ENCODE results near the gene SMIM1.

Gene SMIM1

DNA sequence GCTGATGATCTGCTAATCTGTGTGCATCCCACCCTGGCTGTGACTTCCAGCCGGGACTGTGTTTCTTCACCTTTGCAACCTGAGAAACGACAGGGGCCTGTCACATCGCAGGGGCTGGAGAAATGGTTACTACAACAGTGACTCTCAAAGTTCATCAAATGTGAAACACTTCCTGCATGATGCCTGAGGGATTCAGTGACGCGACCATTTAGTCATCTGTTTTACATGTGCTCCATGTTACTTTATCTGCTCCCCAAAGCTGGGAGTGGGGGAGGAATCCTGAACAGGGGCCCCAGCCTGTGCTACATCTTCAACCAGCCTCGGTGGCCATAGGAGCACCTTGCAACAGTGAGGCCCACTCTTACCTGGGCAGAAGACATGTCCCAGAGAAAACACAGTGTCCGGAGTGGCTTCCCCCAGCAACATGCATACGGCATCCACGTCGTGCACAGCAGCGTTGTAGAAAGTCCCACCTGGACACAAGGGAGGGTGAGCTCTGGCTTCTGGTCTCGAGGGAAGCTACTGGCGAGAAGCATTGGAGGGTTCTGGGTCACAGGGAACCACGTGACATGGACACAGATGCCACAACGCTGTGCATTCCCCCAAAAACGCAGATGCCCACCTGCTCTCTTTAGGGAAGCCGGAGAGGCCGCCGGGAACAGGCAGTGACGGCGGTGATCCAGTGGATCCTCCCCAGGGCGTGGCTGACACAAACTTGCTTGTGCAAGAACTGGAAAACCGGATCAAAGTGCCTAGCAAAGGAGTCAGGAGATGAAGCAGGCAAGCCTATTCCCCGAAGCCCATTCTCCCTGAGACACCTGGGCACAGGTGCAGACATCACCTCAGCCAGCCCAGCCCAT, 29.9 kb upstream of the SMIM1 start:
- H2AFZ ChIP-seq (ENCODE audit: low read length), result no peak overlapping the region
- H3K9ac ChIP-seq (ENCODE audit: low read depth, low read length, poor library complexity, severe bottlenecking), result no peak overlapping the region
- no peak overlapping the region for H3K4me3 ChIP-seq (ENCODE audit: low read length, poor library complexity, severe bottlenecking)
- no peaks in the 10 kb centered on the region for H3K4me1 ChIP-seq (ENCODE audit: insufficient read depth, low read length, poor library complexity, severe bottlenecking)
- no peaks in the 10 kb centered on the region for H3K36me3 ChIP-seq (ENCODE audit: insufficient read depth, low read length)
- H3F3A ChIP-seq (ENCODE audit: low read depth), result no peaks in the 10 kb centered on the region
- H3K27me3 ChIP-seq (ENCODE audit: insufficient read depth, low read length, poor library complexity, severe bottlenecking), result no peaks in the 10 kb centered on the region
- no peaks in the 10 kb centered on the region for H4K20me1 ChIP-seq (ENCODE audit: insufficient read depth, low read length, poor library complexity, severe bottlenecking)
- no peak overlapping the region for H3K4me2 ChIP-seq (ENCODE audit: low read depth, low read length, poor library complexity, severe bottlenecking)
- no peak for TF ChIP-seq EZH2phosphoT487 (IDR thresholded peaks at IDR 0.05; ENCODE audit: borderline replicate concordance)
- TF ChIP-seq, protein P1, sequence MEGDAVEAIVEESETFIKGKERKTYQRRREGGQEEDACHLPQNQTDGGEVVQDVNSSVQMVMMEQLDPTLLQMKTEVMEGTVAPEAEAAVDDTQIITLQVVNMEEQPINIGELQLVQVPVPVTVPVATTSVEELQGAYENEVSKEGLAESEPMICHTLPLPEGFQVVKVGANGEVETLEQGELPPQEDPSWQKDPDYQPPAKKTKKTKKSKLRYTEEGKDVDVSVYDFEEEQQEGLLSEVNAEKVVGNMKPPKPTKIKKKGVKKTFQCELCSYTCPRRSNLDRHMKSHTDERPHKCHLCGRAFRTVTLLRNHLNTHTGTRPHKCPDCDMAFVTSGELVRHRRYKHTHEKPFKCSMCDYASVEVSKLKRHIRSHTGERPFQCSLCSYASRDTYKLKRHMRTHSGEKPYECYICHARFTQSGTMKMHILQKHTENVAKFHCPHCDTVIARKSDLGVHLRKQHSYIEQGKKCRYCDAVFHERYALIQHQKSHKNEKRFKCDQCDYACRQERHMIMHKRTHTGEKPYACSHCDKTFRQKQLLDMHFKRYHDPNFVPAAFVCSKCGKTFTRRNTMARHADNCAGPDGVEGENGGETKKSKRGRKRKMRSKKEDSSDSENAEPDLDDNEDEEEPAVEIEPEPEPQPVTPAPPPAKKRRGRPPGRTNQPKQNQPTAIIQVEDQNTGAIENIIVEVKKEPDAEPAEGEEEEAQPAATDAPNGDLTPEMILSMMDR (conservative IDR thresholded peaks at IDR 0.05; ENCODE audit: low read length), result no peak
- H3K9me2 ChIP-seq (replicated peaks; ENCODE audit: low read depth, low read length), result no peaks in the 10 kb centered on the region
- H3K9me3 ChIP-seq (ENCODE audit: insufficient read depth, low read depth, low read length), result no peaks in the 10 kb centered on the region
- H3K79me2 ChIP-seq (ENCODE audit: insufficient read depth, low read length), result no peaks in the 10 kb centered on the region

DNA sequence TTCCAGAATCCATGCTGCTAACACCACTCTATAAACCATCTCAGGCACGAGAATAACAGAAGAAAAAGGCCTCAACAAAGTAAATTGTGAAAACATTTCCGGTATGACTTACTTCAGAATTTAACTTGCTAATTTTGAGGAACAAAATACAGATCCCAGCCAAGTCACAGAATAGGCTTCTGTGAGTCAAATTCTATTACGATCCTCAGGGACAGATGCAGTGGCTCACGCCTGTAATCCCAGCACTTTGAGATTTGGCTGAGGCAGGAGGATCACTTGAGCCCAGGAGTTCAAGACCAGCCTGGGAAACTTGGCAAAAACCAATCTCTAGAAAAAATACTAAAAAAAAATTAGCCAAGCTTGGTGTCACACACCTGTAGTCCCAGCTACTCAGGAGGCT, 29.1 kb upstream of the SMIM1 start:
- H4K20me1 ChIP-seq (ENCODE audit: insufficient read depth, low read length, poor library complexity, severe bottlenecking), result no peaks in the 10 kb centered on the region
- TF ChIP-seq, protein P1 (conservative IDR thresholded peaks at IDR 0.05; ENCODE audit: low read length), result no peak
- no peak for TF ChIP-seq EZH2phosphoT487 (IDR thresholded peaks at IDR 0.05; ENCODE audit: borderline replicate concordance)
- H3F3A ChIP-seq (ENCODE audit: low read depth), result no peaks in the 10 kb centered on the region
- H3K4me1 ChIP-seq (ENCODE audit: insufficient read depth, low read length, poor library complexity, severe bottlenecking), result no peaks in the 10 kb centered on the region
- H3K9me3 ChIP-seq (ENCODE audit: insufficient read depth, low read depth, low read length), result no peaks in the 10 kb centered on the region
- no peaks in the 10 kb centered on the region for H3K36me3 ChIP-seq (ENCODE audit: insufficient read depth, low read length)
- no peak overlapping the region for H2AFZ ChIP-seq (ENCODE audit: low read length)
- H3K9me2 ChIP-seq (replicated peaks; ENCODE audit: low read depth, low read length), result no peaks in the 10 kb centered on the region
- no peak overlapping the region for H3K9ac ChIP-seq (ENCODE audit: low read depth, low read length, poor library complexity, severe bottlenecking)
- no peaks in the 10 kb centered on the region for H3K27me3 ChIP-seq (ENCODE audit: insufficient read depth, low read length, poor library complexity, severe bottlenecking)
- H3K79me2 ChIP-seq (ENCODE audit: insufficient read depth, low read length), result no peaks in the 10 kb centered on the region
- H3K4me2 ChIP-seq (ENCODE audit: low read depth, low read length, poor library complexity, severe bottlenecking), result no peak overlapping the region
- no peak overlapping the region for H3K4me3 ChIP-seq (ENCODE audit: low read length, poor library complexity, severe bottlenecking)

DNA sequence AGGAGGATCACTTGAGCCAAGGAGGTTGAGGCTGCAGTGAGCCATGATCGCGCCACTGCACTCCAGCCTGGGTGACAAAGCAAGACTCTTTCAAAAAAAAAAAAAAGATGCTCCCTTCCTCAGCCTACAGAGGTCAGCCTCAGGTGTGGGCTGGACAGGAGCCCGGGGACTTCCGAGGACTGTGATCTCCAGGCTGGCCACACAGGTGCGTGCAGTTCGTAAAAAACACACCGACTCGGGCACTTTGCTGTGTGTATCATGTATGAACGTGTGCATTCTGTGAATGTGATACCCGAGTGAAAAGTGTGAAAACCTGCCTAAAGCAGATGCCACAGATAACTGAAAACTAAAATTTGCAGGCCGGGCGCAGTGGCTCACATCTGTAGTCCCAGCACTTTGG, 28.7 kb upstream of the SMIM1 start:
- Histone ChIP-seq H2AFZ (ENCODE audit: low read length) (no peak overlapping the region), H3K4me3 (ENCODE audit: low read length, poor library complexity, severe bottlenecking) (no peak overlapping the region), H3K27me3 (ENCODE audit: insufficient read depth, low read length, poor library complexity, severe bottlenecking) (no peaks in the 10 kb centered on the region), H4K20me1 (ENCODE audit: insufficient read depth, low read length, poor library complexity, severe bottlenecking) (no peaks in the 10 kb centered on the region), H3K79me2 (ENCODE audit: insufficient read depth, low read length) (no peaks in the 10 kb centered on the region), H3K9me2 (replicated peaks; ENCODE audit: low read depth, low read length) (no peaks in the 10 kb centered on the region), H3F3A (ENCODE audit: low read depth) (no peaks in the 10 kb centered on the region), H3K9ac (ENCODE audit: low read depth, low read length, poor library complexity, severe bottlenecking) (no peak overlapping the region), H3K9me3 (ENCODE audit: insufficient read depth, low read depth, low read length) (no peaks in the 10 kb centered on the region), H3K4me1 (ENCODE audit: insufficient read depth, low read length, poor library complexity, severe bottlenecking) (no peaks in the 10 kb centered on the region), H3K36me3 (ENCODE audit: insufficient read depth, low read length) (no peaks in the 10 kb centered on the region), H3K4me2 (ENCODE audit: low read depth, low read length, poor library complexity, severe bottlenecking) (no peak overlapping the region)
- no peak for TF ChIP-seq EZH2phosphoT487 (IDR thresholded peaks at IDR 0.05; ENCODE audit: borderline replicate concordance)
- TF ChIP-seq, protein P1 (conservative IDR thresholded peaks at IDR 0.05; ENCODE audit: low read length), result no peak

Measured in Loucy (cell line).